Measurements from ENCODE around the gene CDHR3. TPM values are rescaled to one million over a fixed set of nuclear protein-coding genes. Genes with fewer than 3 reads are reported as not detected.

CDHR3 gene
- total and polyA plus RNA-seq, 4 donors, result 1.0 to 10.5 (median 1.8) TPM

DNA sequence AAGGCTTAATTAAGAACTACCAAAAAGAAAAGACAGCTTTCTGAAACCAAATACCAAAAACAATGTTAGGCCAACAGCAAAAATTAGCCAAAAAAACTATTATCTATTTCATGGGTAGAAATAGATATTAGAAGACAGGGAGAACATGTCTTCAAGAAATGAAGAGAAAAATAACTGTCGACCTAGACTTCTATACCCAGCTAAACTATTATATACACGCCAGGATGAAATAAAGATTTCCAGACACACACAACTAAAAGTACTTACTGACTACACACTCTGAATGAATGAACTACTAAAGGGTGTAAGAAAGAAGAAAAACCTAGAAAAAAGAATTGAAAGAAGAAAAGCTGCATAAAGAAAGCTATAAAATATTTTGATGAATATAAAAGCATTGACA is 11.5 kb upstream of the CDHR3 start (continued):
- no peak for TF ChIP-seq CTCF (IDR thresholded peaks at IDR 0.05; ENCODE audit: low read depth, low read length, missing input control)

- Histone ChIP-seq H3K9ac (ENCODE audit: low read depth in 1 of 2, low read length in 2 of 2) (no peak overlapping the region), H3K4me3 (ENCODE audit: low read depth in 1 of 3, low read length in 3 of 3) (no peak overlapping the region), H3K27ac (ENCODE audit: low read depth in 1 of 2, low read length in 2 of 2) (no peak overlapping the region), H3K27me3 (ENCODE audit: control insufficient read depth in 4 of 4, insufficient read depth in 4 of 4, low read length in 3 of 4) (no peaks in the 10 kb centered on the region), H3K4me1 (ENCODE audit: control insufficient read depth in 4 of 4, insufficient read depth in 4 of 4, low read length in 3 of 4) (no peaks in the 10 kb centered on the region), H3K9me3 (ENCODE audit: control insufficient read depth in 4 of 4, low read length in 3 of 4) (peaks cover 0 to 9% (median 5%) of the 10 kb centered on the region in 4 donors), H3K36me3 (ENCODE audit: control insufficient read depth in 4 of 4, insufficient read depth in 3 of 4, low read depth in 1 of 4, low read length in 3 of 4) (peaks cover 0 to 2% (median 0%) of the 10 kb centered on the region in 4 donors)
- TF ChIP-seq HNF4G (IDR thresholded peaks at IDR 0.05) (no peak), EGR1 (IDR thresholded peaks at IDR 0.05; ENCODE audit: low read depth in 2 of 2) (no peak), SP1 (IDR thresholded peaks at IDR 0.05) (no peak), YY1 (IDR thresholded peaks at IDR 0.05) (no peak)
- 83% methylated on average over 15 of the region's 15 CpGs for WGBS
- DNase-seq (ENCODE audit: low spot score), result no peak
Observed at GRCh38 chr7:105952917-105953595, 10.0 kb upstream of the CDHR3 start.

GRCh38 chr7:105954711-105955110 is 8.4 kb upstream of the CDHR3 start:
- TF ChIP-seq EGR1 (IDR thresholded peaks at IDR 0.05; ENCODE audit: low read depth in 2 of 2), result no peak
- TF ChIP-seq CTCF (IDR thresholded peaks at IDR 0.05; ENCODE audit: low read depth, low read length, missing input control), result no peak
- no peak for TF ChIP-seq HNF4G (IDR thresholded peaks at IDR 0.05)
- TF ChIP-seq TAF1 (conservative IDR thresholded peaks at IDR 0.05), result no peak
- no peak for TF ChIP-seq FOXA1 (IDR thresholded peaks at IDR 0.05)
- no peak for TF ChIP-seq GABPA (IDR thresholded peaks at IDR 0.05 in 1 of 2, conservative IDR thresholded peaks at IDR 0.05 in 1 of 2)
- no peak for TF ChIP-seq SP1 (IDR thresholded peaks at IDR 0.05)
- TF ChIP-seq YY1 (IDR thresholded peaks at IDR 0.05), result no peak
- TF ChIP-seq NR2F2 (IDR thresholded peaks at IDR 0.05), result no peak
- no peak for TF ChIP-seq HNF4A (conservative IDR thresholded peaks at IDR 0.05)
- TF ChIP-seq, protein P1, sequence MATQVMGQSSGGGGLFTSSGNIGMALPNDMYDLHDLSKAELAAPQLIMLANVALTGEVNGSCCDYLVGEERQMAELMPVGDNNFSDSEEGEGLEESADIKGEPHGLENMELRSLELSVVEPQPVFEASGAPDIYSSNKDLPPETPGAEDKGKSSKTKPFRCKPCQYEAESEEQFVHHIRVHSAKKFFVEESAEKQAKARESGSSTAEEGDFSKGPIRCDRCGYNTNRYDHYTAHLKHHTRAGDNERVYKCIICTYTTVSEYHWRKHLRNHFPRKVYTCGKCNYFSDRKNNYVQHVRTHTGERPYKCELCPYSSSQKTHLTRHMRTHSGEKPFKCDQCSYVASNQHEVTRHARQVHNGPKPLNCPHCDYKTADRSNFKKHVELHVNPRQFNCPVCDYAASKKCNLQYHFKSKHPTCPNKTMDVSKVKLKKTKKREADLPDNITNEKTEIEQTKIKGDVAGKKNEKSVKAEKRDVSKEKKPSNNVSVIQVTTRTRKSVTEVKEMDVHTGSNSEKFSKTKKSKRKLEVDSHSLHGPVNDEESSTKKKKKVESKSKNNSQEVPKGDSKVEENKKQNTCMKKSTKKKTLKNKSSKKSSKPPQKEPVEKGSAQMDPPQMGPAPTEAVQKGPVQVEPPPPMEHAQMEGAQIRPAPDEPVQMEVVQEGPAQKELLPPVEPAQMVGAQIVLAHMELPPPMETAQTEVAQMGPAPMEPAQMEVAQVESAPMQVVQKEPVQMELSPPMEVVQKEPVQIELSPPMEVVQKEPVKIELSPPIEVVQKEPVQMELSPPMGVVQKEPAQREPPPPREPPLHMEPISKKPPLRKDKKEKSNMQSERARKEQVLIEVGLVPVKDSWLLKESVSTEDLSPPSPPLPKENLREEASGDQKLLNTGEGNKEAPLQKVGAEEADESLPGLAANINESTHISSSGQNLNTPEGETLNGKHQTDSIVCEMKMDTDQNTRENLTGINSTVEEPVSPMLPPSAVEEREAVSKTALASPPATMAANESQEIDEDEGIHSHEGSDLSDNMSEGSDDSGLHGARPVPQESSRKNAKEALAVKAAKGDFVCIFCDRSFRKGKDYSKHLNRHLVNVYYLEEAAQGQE (IDR thresholded peaks at IDR 0.05), result no peak
- TF ChIP-seq, protein P2, sequence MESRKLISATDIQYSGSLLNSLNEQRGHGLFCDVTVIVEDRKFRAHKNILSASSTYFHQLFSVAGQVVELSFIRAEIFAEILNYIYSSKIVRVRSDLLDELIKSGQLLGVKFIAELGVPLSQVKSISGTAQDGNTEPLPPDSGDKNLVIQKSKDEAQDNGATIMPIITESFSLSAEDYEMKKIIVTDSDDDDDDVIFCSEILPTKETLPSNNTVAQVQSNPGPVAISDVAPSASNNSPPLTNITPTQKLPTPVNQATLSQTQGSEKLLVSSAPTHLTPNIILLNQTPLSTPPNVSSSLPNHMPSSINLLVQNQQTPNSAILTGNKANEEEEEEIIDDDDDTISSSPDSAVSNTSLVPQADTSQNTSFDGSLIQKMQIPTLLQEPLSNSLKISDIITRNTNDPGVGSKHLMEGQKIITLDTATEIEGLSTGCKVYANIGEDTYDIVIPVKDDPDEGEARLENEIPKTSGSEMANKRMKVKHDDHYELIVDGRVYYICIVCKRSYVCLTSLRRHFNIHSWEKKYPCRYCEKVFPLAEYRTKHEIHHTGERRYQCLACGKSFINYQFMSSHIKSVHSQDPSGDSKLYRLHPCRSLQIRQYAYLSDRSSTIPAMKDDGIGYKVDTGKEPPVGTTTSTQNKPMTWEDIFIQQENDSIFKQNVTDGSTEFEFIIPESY (IDR thresholded peaks at IDR 0.05), result no peak
- TF ChIP-seq, protein P3, sequence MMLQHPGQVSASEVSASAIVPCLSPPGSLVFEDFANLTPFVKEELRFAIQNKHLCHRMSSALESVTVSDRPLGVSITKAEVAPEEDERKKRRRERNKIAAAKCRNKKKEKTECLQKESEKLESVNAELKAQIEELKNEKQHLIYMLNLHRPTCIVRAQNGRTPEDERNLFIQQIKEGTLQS (IDR thresholded peaks at IDR 0.05), result no peak
- no peak for TF ChIP-seq RAD21 (IDR thresholded peaks at IDR 0.05)
- no peak for TF ChIP-seq JUND (IDR thresholded peaks at IDR 0.05)
- no peak for TF ChIP-seq MAX (IDR thresholded peaks at IDR 0.05)
- TF ChIP-seq FOXA2 (IDR thresholded peaks at IDR 0.05), result no peak
- no peak for TF ChIP-seq RXRA (IDR thresholded peaks at IDR 0.05)
- H3K4me3 ChIP-seq (ENCODE audit: low read depth in 1 of 3, low read length in 3 of 3), result no peak overlapping the region
- H3K9me3 ChIP-seq (ENCODE audit: control insufficient read depth in 4 of 4, low read length in 3 of 4), result peaks cover 0 to 9% (median 5%) of the 10 kb centered on the region in 4 donors
- H3K9ac ChIP-seq (ENCODE audit: low read depth in 1 of 2, low read length in 2 of 2), result no peak overlapping the region
- H3K36me3 ChIP-seq (ENCODE audit: control insufficient read depth in 4 of 4, insufficient read depth in 3 of 4, low read depth in 1 of 4, low read length in 3 of 4), result peaks cover 0 to 2% (median 0%) of the 10 kb centered on the region in 4 donors
- no peaks in the 10 kb centered on the region for H3K4me1 ChIP-seq (ENCODE audit: control insufficient read depth in 4 of 4, insufficient read depth in 4 of 4, low read length in 3 of 4)
- no peak for DNase-seq (ENCODE audit: low spot score)
- no peaks in the 10 kb centered on the region for H3K27me3 ChIP-seq (ENCODE audit: control insufficient read depth in 4 of 4, insufficient read depth in 4 of 4, low read length in 3 of 4)
- H3K27ac ChIP-seq (ENCODE audit: low read depth in 1 of 2, low read length in 2 of 2), result no peak overlapping the region
- WGBS, result 91% methylated on average over 3 of the region's 3 CpGs

All from liver (tissue), 9 donors.